GM18861 (cell line): Measurements from ENCODE around the gene RHOT1.

Source experiments
- ATAC-seq: cut with Tn5 transposase; IDR thresholded peaks from one replicate; pipeline ENCODE4 v1.9.1; 2021; ENCODE audit not compliant: unreplicated experiment

Gene RHOT1

DNA sequence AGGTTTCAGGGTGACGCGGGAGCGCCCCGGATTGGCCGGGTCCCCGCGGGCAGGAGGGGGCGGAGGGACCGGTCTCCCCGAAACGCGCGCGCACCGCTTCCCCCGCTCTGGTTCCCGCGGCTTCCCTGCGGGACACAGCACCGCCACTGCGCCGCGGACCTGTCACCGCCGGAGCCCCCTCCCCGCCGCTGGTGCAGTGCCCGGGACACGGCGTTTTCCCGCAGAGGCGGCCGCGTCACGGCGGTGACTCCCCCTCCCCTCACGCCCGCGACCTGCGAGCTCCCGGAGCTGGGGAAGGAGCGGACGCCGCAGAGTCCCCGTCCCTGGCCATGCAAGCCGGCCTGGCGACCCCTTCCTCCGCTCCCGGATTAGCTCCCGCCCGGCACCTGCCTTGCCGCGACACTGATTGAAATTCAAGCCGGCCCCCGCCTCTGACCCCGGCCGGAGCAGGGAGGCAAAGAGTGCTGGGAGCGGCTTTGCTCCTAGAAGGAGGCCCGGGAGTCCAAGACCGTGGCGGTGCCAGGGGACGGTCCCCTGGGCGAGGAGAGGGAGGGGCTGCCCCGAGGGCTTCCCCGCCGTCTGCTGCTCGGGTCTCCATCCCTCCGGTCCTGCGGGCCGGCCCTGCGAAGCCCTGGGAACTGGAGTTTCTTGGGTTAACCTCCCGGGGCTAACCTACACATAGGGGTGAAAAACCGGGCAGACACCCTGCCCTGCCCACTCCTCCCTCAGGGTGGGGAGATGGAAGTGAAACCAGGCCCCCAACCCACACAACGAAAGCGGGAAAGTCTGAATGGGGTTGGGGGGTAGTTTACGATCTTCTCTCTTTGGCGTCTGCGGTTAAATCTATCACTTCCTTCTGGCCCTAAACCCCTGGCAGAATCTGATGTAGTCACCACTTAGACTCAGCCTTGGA lies 124.3 kb downstream of the RHOT1 start:
- ATAC-seq = no peak

DNA sequence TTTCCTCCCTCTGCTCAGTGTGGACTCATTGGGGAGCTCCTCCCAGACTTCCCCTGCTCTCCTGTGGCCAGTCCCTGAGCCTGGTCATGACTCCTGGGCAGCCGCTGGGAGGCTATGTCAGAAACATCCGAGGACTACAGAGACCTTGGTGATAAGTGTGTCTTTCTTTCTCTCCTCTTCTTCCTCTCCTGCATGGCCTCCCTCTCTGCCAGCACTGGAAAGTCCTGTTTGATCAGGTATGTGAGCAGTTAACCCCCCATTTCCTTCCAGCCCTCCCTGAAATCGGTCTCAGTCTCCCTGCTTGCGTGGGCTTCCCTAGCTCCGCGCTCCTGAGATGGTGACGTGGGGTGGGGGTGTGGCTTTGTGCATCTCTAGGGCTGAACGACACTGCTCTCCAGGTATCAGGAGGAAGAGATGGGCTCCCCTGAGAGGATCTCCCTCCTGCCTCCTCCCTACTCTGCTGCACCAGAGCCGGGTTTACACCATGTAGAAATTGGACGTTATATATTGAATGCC lies 125.4 kb downstream of the RHOT1 start:
- ATAC-seq = no peak

DNA sequence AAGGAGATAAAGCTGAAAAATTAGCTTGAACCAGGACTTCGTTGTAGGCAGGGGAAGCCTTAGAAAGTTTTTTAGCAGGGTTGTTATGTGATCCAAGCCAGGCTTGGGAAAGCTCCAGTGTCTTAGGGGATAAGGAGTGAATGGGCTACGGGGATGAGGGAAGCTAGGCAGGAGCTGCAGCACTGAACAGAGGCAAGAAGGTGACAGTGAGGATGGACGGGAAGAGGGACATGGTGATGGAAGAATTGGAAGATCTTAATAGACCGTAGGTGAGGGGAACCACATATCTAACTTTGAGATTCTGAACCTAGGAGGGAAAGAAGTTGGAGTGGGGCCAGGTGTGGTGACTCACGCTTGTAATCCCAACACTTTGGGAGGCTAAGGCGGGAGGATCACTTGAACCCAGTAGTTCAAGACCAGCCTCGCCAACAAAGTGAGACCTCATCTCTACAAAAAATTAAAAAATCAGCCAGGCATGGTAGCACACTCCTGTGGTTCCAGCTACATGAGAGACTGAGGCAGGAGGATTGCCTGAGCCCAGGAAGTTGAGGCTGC lies 126.5 kb downstream of the RHOT1 start:
- no peak for ATAC-seq

DNA sequence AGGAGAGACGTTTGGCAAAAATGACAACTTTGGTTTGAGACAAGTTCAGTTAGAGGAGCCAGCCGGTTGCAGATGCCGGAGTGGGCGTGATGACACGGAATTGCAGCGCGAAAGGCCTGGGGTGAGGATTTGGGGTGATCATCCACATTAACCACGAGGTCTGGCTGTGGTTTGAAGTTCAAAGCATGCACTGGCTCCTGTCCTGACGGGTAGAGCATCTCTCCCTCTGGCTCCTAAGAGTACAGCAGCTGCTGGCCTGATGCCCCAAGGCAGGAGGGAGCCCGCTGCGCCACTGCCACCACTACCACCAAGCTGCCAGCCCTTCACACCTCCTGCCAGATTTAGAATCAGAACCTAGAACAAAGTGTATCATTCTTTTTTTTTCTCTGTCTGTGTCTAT lies 127.1 kb downstream of the RHOT1 start:
- ATAC-seq = no peak

DNA sequence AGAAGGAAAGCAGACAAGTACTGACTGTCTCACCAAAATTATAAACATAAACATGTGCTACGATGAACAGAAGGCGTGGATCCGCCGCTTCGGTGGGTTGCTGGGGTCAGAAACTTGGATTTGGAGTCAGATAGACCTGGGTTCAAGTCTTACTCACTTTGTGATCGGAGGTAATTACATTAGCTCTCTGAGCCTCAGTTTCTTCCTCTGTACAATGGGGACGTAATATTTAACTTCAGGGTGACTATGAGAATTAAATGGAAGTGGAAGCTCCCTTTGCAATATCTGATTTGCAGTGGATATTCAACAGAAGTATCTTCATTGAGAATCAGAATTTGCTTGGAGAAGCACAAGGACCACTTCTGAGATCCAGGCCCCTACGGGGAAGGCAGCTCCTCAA lies 129.5 kb downstream of the RHOT1 start:
- no peak for ATAC-seq

DNA sequence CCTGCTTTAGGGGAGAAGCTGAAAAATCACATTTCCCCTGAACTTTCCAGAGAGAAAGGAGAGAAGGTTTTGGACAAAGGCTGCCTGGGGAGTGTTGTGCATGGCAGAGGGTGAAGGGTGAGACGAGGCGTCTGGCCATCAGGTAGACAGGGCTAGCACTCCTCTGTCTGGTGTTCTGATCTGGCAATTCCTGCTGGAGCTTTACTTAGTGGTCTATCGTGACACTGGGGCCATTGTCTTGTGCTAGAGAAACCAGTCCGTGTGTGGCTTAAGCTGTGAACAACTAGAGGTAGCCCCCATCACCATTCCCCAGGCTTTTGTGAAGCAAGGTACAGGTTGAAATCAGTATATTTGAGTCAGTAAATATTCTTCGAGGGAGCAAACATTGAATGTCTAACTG lies 131.8 kb downstream of the RHOT1 start:
- no peak for ATAC-seq

DNA sequence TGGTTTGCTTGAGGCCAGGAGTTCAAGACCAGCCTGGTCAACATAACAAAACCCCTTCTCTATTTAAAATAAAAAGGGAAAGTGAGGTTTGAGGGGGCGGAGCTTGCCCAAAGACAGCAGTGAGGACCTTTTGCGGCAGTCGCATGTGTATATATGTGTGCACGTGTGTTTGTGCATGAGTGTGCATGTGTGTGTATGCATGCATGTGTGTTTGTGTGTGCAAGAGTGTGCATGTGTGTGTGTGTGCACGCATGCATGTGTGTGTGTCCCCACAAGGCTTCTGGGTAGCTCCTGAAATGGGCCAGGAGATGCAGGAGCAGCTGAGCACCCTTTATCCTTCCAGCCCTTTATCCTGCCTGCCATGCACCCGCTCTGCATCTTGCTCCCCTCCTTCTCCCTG lies 132.3 kb downstream of the RHOT1 start:
- no peak for ATAC-seq
